Activated T-cell treated with anti-CD3 and anti-CD28 coated beads, Interleukin-2, amount 50 U/mL, for 72 hours (primary cell): Measurements from ENCODE around the gene MAGI2. TPM values are rescaled to one million over a fixed set of nuclear protein-coding genes. Genes with fewer than 3 reads are reported as not detected.

Source experiments
- ATAC-seq, 2 donors: fragments of 150-1000 bp; cut with Tn5 transposase; replicated peaks in 1 of 2; 2 replicates each; pipeline ENCODE4 v1.10.0; 2021; ENCODE audit warnings: moderate library complexity in 2 of 2, mild to moderate bottlenecking in 1 of 2
- DNase-seq, 2 donors: peaks; one replicate each; pipeline ENCODE4 v3.0.0; 2021 to 2022; ENCODE audit warnings: mixed read lengths in 1 of 2
- H3K27ac Mint-ChIP-seq: one replicate; pipeline ENCODE4 v1.8.0; 2022; ENCODE audit warnings: mild to moderate bottlenecking, moderate library complexity, mixed read lengths
- H3K27me3 Mint-ChIP-seq: one replicate; pipeline ENCODE4 v1.8.0; 2022; ENCODE audit warnings: low read depth, mixed read lengths
- H3K36me3 Mint-ChIP-seq, 2 donors: one replicate each; pipeline ENCODE4 v1.8.0; 2022; ENCODE audit warnings: mixed read lengths in 2 of 2, mild to moderate bottlenecking in 1 of 2; ENCODE audit not compliant: insufficient read depth in 2 of 2
- H3K4me1 Mint-ChIP-seq: one replicate; pipeline ENCODE4 v1.8.0; 2022; ENCODE audit warnings: low read depth, mixed read lengths
- H3K4me3 Mint-ChIP-seq, 2 donors: one replicate each; pipeline ENCODE4 v1.8.0; 2022; ENCODE audit warnings: mild to moderate bottlenecking in 2 of 2, mixed read lengths in 2 of 2, moderate library complexity in 2 of 2
- H3K9me3 Mint-ChIP-seq, 2 donors: one replicate each; pipeline ENCODE4 v1.8.0; 2022; ENCODE audit warnings: mixed read lengths in 2 of 2
- total RNA-seq, 2 donors: library from RNA; stranded (reverse); gene quantifications; one replicate each; pipeline ENCODE4 v1.2.3, GENCODE V29; 2022

MAGI2 gene
- total RNA-seq, 2 donors from 2014 or later = 0.31 to 0.44 TPM

GRCh38 chr7:78195281-78195680 lies 1258.2 kb downstream of the MAGI2 start:
- H3K27me3 Mint-ChIP-seq = peaks cover 10% of the 10 kb centered on the region
- no peaks in the 10 kb centered on the region for H3K36me3 Mint-ChIP-seq
- ATAC-seq (no peak), DNase-seq (no peak)
- no peak overlapping the region for H3K4me3 Mint-ChIP-seq
- peaks cover 0 to 2% of the 10 kb centered on the region in 2 donors for H3K9me3 Mint-ChIP-seq
- no peaks in the 10 kb centered on the region for H3K4me1 Mint-ChIP-seq
- no peak overlapping the region for H3K27ac Mint-ChIP-seq

GRCh38 chr7:78194611-78195010 lies 1258.9 kb downstream of the MAGI2 start:
- ATAC-seq = no peak
- H3K36me3 Mint-ChIP-seq = no peaks in the 10 kb centered on the region
- H3K4me3 Mint-ChIP-seq = no peak overlapping the region
- no peak for DNase-seq
- H3K4me1 Mint-ChIP-seq = no peaks in the 10 kb centered on the region
- H3K27me3 Mint-ChIP-seq = peaks cover 10% of the 10 kb centered on the region
- H3K9me3 Mint-ChIP-seq = peaks cover 0 to 2% of the 10 kb centered on the region in 2 donors
- no peak overlapping the region for H3K27ac Mint-ChIP-seq

GRCh38 chr7:78191475-78192079 lies 1261.9 kb downstream of the MAGI2 start:
- peaks cover 10% of the 10 kb centered on the region for H3K27me3 Mint-ChIP-seq
- H3K9me3 Mint-ChIP-seq = peaks cover 0 to 2% of the 10 kb centered on the region in 2 donors
- H3K27ac Mint-ChIP-seq = no peak overlapping the region
- ATAC-seq (no peak), DNase-seq (no peak)
- H3K4me3 Mint-ChIP-seq = no peak overlapping the region
- no peaks in the 10 kb centered on the region for H3K4me1 Mint-ChIP-seq
- H3K36me3 Mint-ChIP-seq = no peaks in the 10 kb centered on the region

GRCh38 chr7:78189762-78190161 lies 1263.7 kb downstream of the MAGI2 start:
- ATAC-seq (no peak), DNase-seq (no peak)
- no peaks in the 10 kb centered on the region for H3K4me1 Mint-ChIP-seq
- no peak overlapping the region for H3K27ac Mint-ChIP-seq
- H3K27me3 Mint-ChIP-seq = peaks cover 10% of the 10 kb centered on the region
- H3K9me3 Mint-ChIP-seq = peaks cover 0 to 2% of the 10 kb centered on the region in 2 donors
- no peak overlapping the region for H3K4me3 Mint-ChIP-seq
- H3K36me3 Mint-ChIP-seq = no peaks in the 10 kb centered on the region

- Mint-ChIP-seq H3K4me3 (no peak overlapping the region), H3K27ac (no peak overlapping the region), H3K9me3 (no peaks in the 10 kb centered on the region), H3K36me3 (no peaks in the 10 kb centered on the region), H3K27me3 (no peaks in the 10 kb centered on the region), H3K4me1 (no peaks in the 10 kb centered on the region)
- DNase-seq = no peak
- ATAC-seq = no peak
Observed at GRCh38 chr7:78185149-78185745, 1268.2 kb downstream of the MAGI2 start.

GRCh38 chr7:78184299-78184698 lies 1269.2 kb downstream of the MAGI2 start:
- Mint-ChIP-seq H3K27ac (no peak overlapping the region), H3K27me3 (no peaks in the 10 kb centered on the region), H3K4me3 (no peak overlapping the region), H3K9me3 (no peaks in the 10 kb centered on the region), H3K4me1 (no peaks in the 10 kb centered on the region), H3K36me3 (no peaks in the 10 kb centered on the region)
- ATAC-seq (no peak), DNase-seq (no peak)

GRCh38 chr7:78179827-78180477 lies 1273.5 kb downstream of the MAGI2 start:
- H3K4me1 Mint-ChIP-seq = no peaks in the 10 kb centered on the region
- DNase-seq (no peak), ATAC-seq (no peak)
- H3K27me3 Mint-ChIP-seq = no peaks in the 10 kb centered on the region
- H3K9me3 Mint-ChIP-seq = no peaks in the 10 kb centered on the region
- no peaks in the 10 kb centered on the region for H3K36me3 Mint-ChIP-seq
- no peak overlapping the region for H3K27ac Mint-ChIP-seq
- no peak overlapping the region for H3K4me3 Mint-ChIP-seq

- no peak for DNase-seq
- no peak overlapping the region for H3K27ac Mint-ChIP-seq
- H3K4me1 Mint-ChIP-seq = no peaks in the 10 kb centered on the region
- ATAC-seq = no peak
- H3K9me3 Mint-ChIP-seq = no peaks in the 10 kb centered on the region
- H3K27me3 Mint-ChIP-seq = no peaks in the 10 kb centered on the region
- H3K4me3 Mint-ChIP-seq = no peak overlapping the region
- H3K36me3 Mint-ChIP-seq = no peaks in the 10 kb centered on the region
Observed at GRCh38 chr7:78179211-78179610, 1274.3 kb downstream of the MAGI2 start.

- no peak overlapping the region for H3K27ac Mint-ChIP-seq
- H3K27me3 Mint-ChIP-seq = no peaks in the 10 kb centered on the region
- H3K4me1 Mint-ChIP-seq = no peaks in the 10 kb centered on the region
- no peak overlapping the region for H3K4me3 Mint-ChIP-seq
- ATAC-seq = no peak
- DNase-seq = no peak
- H3K36me3 Mint-ChIP-seq = no peaks in the 10 kb centered on the region
- H3K9me3 Mint-ChIP-seq = no peaks in the 10 kb centered on the region
Observed at GRCh38 chr7:78178319-78178718, 1275.1 kb downstream of the MAGI2 start.

GRCh38 chr7:78176171-78176570 lies 1277.3 kb downstream of the MAGI2 start:
- peaks cover 11% of the 10 kb centered on the region for H3K27me3 Mint-ChIP-seq
- no peak for ATAC-seq
- no peak overlapping the region for H3K4me3 Mint-ChIP-seq
- no peak for DNase-seq
- H3K27ac Mint-ChIP-seq = no peak overlapping the region
- no peaks in the 10 kb centered on the region for H3K4me1 Mint-ChIP-seq
- no peaks in the 10 kb centered on the region for H3K9me3 Mint-ChIP-seq
- H3K36me3 Mint-ChIP-seq = no peaks in the 10 kb centered on the region

- no peaks in the 10 kb centered on the region for H3K36me3 Mint-ChIP-seq
- H3K4me3 Mint-ChIP-seq = no peak overlapping the region
- peaks cover 11% of the 10 kb centered on the region for H3K27me3 Mint-ChIP-seq
- H3K9me3 Mint-ChIP-seq = no peaks in the 10 kb centered on the region
- ATAC-seq (no peak), DNase-seq (no peak)
- no peaks in the 10 kb centered on the region for H3K4me1 Mint-ChIP-seq
- H3K27ac Mint-ChIP-seq = no peak overlapping the region
Observed at GRCh38 chr7:78175330-78176100, 1278.0 kb downstream of the MAGI2 start.

- Mint-ChIP-seq H3K9me3 (no peaks in the 10 kb centered on the region), H3K36me3 (no peaks in the 10 kb centered on the region), H3K27me3 (peaks cover 11% of the 10 kb centered on the region), H3K27ac (no peak overlapping the region), H3K4me3 (no peak overlapping the region), H3K4me1 (no peaks in the 10 kb centered on the region)
- DNase-seq = no peak
- no peak for ATAC-seq
Observed at GRCh38 chr7:78173666-78174065, 1279.8 kb downstream of the MAGI2 start.

GRCh38 chr7:78172933-78173591 lies 1280.4 kb downstream of the MAGI2 start:
- ATAC-seq (no peak), DNase-seq (no peak)
- Mint-ChIP-seq H3K36me3 (no peaks in the 10 kb centered on the region), H3K27ac (no peak overlapping the region), H3K4me3 (no peak overlapping the region), H3K27me3 (peaks cover 11% of the 10 kb centered on the region), H3K9me3 (no peaks in the 10 kb centered on the region), H3K4me1 (no peaks in the 10 kb centered on the region)
